Stimulated activated naive B cell treated with anti-CD40 and anti-IgM and Interleukin-4, amounts not matched to agents 10 μg/mL and 1 μg/mL and 100 μg/mL, for 72 hours (primary cell): ENCODE measurements around the gene YWHAG.
"Not testable (repeated sequence)": the region's sequence is repeated elsewhere in the genome, so short reads cannot be mapped to it uniquely, and the experiment has no call there.

Source experiments
- ATAC-seq, 2 donors: fragments of 150-1000 bp; cut with Tn5 transposase; replicated peaks; 2 replicates each; pipeline ENCODE4 v1.10.0; 2021; ENCODE audit warnings: moderate library complexity in 1 of 2
- DNase-seq: peaks from one replicate; pipeline ENCODE4 v3.0.0; 2021
- H3K27ac Mint-ChIP-seq: one replicate; pipeline ENCODE4 v1.8.0; 2022; ENCODE audit warnings: mild to moderate bottlenecking, mixed read lengths
- H3K27me3 Mint-ChIP-seq, 2 donors: one replicate each; pipeline ENCODE4 v1.8.0; 2022; ENCODE audit warnings: mixed read lengths in 2 of 2
- H3K36me3 Mint-ChIP-seq, 2 donors: one replicate each; pipeline ENCODE4 v1.8.0; 2022; ENCODE audit warnings: mixed read lengths in 2 of 2, mild to moderate bottlenecking in 1 of 2
- H3K4me1 Mint-ChIP-seq, 2 donors: one replicate each; pipeline ENCODE4 v1.8.0; 2022; ENCODE audit warnings: mixed read lengths in 2 of 2, mild to moderate bottlenecking in 1 of 2
- H3K4me3 Mint-ChIP-seq, 2 donors: one replicate each; pipeline ENCODE4 v1.8.0; 2022; ENCODE audit warnings: mild to moderate bottlenecking in 2 of 2, mixed read lengths in 2 of 2, moderate library complexity in 1 of 2
- H3K9me3 Mint-ChIP-seq, 2 donors: one replicate each; pipeline ENCODE4 v1.8.0; 2022; ENCODE audit warnings: mixed read lengths in 2 of 2, mild to moderate bottlenecking in 1 of 2

The YWHAG gene

DNA sequence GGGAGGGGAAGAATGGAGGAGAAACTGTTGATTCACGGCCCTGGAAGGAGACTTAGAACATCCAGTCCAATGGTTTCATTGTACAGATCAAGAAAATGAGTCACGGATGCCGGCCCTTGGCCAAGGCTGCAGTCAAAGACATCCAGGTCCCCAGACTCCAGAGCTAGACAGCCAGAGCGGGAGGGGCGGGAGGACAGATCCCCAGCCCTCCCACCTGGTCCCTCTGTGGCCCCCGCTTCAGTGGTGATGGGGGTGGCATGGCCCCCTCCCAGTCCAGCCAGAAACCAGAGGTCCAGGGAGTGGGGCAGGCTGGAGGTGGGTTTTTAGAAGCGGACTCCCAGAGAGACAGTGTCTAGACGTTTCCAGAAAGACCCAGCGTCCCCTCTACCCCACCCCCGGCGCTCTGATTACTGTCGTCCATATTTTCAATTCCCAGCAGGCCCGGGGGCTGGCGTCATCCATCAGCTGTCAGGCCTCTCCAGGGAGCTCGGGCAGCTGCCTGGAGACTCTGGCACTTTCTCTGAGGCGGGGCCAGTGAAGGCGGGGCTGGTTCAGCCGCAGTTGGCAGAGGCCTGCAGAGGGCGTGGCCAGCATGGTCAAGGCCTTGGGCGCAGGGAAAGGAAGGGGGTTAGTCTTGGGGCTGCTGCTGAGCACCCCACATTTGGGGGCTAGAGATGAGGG lies 64.3 kb downstream of the YWHAG start:
- DNase-seq (peak; percentile 58), ATAC-seq (peak; percentile 55 to 75)
- Mint-ChIP-seq H3K4me1 (peaks cover 11 to 26% of the 10 kb centered on the region in 2 donors), H3K36me3 (no peaks in the 10 kb centered on the region), H3K4me3 (peak overlapping the region in 1 of 2 donors; percentile 41), H3K27me3 (peaks cover 6 to 17% of the 10 kb centered on the region in 2 donors), H3K9me3 (no peaks in the 10 kb centered on the region), H3K27ac (no peak overlapping the region)

DNA sequence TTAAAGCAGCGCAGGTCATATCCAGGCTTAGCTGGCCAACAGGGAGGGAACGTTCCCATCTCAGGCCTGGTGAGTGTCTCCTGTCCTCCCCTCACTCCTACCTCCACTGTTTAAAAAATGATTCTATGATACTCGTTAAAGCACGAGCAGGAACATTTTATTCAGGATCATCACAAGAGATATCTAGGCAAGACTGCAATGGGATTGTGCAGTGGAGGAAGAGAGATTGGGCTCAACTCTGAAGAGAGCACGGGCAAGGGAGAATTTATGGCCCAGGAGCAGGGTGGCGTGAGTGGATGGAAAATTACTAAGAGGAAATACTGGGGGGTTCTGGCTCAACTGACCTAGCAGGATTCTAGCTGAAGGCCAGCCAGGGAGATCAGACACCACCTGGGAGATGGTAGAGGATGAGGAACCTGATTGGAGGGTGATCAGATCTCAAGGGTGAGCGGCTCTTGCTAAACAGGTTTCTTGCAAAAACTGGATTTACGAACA lies 65.3 kb downstream of the YWHAG start:
- Mint-ChIP-seq H3K4me1 (peaks cover 11 to 26% of the 10 kb centered on the region in 2 donors), H3K27ac (no peak overlapping the region)

DNA sequence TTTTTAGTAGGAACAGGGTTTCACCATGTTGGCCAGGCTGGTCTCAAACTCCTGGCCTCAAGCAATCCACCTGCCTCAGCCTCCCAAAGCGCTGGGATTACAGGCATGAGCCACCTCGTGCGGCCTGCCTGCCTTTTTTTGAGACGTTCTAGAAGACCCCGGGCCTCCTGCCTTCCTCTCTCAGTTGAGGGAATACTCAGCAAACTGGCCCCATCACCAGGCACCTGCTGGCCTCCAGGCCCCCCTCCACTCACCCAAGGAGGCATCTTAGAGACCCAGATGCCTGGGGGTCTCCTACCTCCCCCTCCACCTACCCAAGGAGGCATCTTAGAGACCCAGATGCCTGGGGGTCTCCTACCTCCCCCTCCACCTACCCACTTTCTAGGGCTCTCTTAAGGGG lies 65.9 kb downstream of the YWHAG start:
- not testable (repeated sequence) for H3K9me3 Mint-ChIP-seq, H3K27ac Mint-ChIP-seq, DNase-seq

More for the DNA sequence above, 65.3 kb downstream of the YWHAG start:
- ATAC-seq (no peak), DNase-seq (no peak)
- H3K9me3 Mint-ChIP-seq = no peaks in the 10 kb centered on the region
- H3K27me3 Mint-ChIP-seq = peaks cover 6 to 17% of the 10 kb centered on the region in 2 donors
- no peak overlapping the region for H3K4me3 Mint-ChIP-seq
- H3K36me3 Mint-ChIP-seq = no peaks in the 10 kb centered on the region

DNA sequence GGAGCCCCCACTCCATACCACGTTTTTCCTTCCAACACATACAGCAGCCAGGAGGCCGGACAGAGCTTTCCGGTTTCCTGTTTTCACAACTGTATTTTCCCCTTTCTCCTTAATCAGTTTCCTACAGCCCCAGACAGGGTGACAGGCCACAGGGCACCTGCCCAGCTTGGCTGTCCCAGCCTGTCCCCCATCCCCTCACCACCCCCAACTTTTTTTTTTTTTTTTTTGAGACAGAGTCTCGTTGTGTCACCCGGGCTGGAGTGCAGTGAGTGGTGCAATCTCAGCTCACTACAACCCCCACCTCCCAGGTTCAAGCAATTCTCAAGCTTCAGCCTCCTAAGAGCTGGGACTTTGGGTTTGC lies 66.6 kb downstream of the YWHAG start:
- DNase-seq (no peak), ATAC-seq (peak in 1 of 2 donors; percentile 3)
- Mint-ChIP-seq H3K4me3 (peak overlapping the region; percentile 7 to 23), H3K4me1 (peaks cover 11 to 26% of the 10 kb centered on the region in 2 donors), H3K9me3 (no peaks in the 10 kb centered on the region), H3K36me3 (no peaks in the 10 kb centered on the region), H3K27me3 (peaks cover 6 to 21% of the 10 kb centered on the region in 2 donors), H3K27ac (peak overlapping the region; percentile 70)

More for the DNA sequence above, 65.9 kb downstream of the YWHAG start:
- peaks cover 11 to 26% of the 10 kb centered on the region in 2 donors for H3K4me1 Mint-ChIP-seq
- ATAC-seq, H3K36me3 Mint-ChIP-seq, H3K4me3 Mint-ChIP-seq: not testable (repeated sequence)
- H3K27me3 Mint-ChIP-seq = peaks cover 6 to 17% of the 10 kb centered on the region in 2 donors

DNA sequence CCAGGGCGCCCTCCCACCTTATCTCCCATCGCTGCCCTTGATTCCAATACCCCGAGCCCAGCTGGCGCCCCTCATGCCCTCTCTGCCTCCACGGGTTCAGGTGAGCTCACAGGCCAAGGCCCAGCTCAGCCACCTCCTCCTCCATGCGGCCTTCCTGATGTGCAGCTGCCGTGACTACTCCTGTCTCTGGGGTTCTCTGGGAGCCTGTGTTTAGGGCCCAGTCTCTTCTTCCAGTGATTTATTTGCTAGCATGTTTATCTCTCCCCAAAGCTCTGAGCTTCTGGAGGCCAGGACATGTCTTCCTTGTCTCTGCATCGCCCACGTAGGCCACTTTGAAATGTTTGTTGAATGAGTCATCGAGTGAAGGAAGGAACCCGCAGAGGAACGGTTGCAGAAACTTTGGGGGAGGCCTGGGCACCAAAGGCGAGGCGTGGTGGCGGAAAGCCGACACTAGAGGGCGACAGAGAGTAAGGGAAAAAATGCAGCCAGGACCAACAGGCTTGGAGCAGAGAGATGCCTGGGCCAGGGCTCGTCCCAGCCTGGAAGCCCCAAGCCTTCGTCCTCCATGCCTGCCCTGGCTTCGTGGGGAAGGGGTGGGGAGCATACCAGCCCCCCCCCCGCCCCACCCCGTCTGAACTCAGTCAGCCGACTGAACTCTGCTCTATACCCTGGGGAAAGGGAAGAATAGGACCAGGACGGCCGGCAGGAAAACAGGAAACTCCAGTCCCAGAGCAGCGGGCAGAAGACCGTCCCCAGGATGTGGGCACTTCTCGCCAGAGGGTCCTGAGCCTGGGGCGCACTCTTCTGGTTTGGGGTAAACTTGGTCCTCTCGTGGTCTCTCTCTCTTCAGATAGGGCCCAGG lies 67.2 kb downstream of the YWHAG start:
- peak; percentile 86 to 89 for ATAC-seq
- peaks cover 11 to 26% of the 10 kb centered on the region in 2 donors for H3K4me1 Mint-ChIP-seq
- peaks cover 9 to 19% of the 10 kb centered on the region in 2 donors for H3K27me3 Mint-ChIP-seq
- DNase-seq = peak; percentile 84
- no peaks in the 10 kb centered on the region for H3K36me3 Mint-ChIP-seq
- peak overlapping the region; percentile 7 to 23 for H3K4me3 Mint-ChIP-seq
- H3K27ac Mint-ChIP-seq = peak overlapping the region; percentile 70
- H3K9me3 Mint-ChIP-seq = no peaks in the 10 kb centered on the region

DNA sequence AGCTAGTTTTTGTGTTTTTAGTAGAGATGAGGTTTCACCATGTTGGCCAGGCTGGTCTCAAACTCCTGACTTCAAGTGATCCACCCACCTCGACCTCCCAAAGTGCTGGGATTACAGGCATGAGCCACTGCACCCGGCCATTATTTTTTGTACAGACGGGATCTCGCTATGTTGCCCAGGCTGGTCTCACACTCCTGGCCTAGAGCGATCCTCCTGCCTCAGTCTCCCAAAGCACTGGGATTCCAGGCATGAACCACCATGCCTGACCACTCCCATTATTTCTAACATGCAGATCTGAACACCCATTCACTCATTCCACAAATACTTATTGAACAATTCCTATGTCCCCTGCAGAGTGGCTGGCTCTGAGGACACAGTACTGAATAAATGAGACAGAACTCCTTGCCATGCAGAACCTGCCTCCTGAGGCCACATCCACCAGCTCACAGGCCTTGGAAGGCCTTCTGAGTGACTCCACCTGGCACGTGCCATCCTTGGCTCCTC lies 67.9 kb downstream of the YWHAG start:
- peaks cover 13 to 26% of the 10 kb centered on the region in 2 donors for H3K27me3 Mint-ChIP-seq
- H3K4me1 Mint-ChIP-seq = peaks cover 11 to 26% of the 10 kb centered on the region in 2 donors
- DNase-seq, H3K4me3 Mint-ChIP-seq, H3K9me3 Mint-ChIP-seq, H3K36me3 Mint-ChIP-seq, H3K27ac Mint-ChIP-seq, ATAC-seq: not testable (repeated sequence)

DNA sequence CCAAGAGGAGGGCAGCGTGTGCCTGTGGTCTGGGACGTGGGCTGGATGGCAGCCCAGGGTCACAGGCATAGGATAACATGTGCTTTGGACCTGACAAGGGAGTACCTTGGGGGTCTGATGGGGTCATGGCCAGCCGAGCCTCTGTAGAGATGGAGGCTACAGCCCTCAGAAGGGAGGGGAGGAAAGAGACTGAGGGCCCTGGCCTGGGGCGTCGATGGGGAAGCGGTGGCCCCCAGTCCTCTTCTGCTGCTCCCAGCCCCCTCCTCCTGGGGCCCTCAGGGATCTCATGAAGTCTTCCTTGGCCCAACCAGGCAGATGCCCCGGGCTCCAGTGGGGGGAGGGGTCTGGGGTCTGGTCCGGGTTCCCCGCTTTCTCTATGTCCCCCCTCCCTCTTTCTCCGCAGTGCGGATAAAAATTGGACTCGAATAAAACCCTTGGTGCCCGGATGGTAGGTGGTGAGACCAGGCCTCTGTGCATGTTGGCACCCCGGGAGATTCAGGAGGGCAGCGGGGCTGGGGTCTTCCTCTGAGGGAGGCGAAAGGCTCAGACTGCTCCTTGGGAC lies 71.9 kb downstream of the YWHAG start:
- peaks cover 41 to 45% of the 10 kb centered on the region in 2 donors for H3K27me3 Mint-ChIP-seq
- ATAC-seq (no peak), DNase-seq (no peak)
- H3K36me3 Mint-ChIP-seq = no peaks in the 10 kb centered on the region
- H3K4me1 Mint-ChIP-seq = peaks cover 11 to 15% of the 10 kb centered on the region in 2 donors
- no peak overlapping the region for H3K4me3 Mint-ChIP-seq
- H3K27ac Mint-ChIP-seq = no peak overlapping the region
- H3K9me3 Mint-ChIP-seq = no peaks in the 10 kb centered on the region

DNA sequence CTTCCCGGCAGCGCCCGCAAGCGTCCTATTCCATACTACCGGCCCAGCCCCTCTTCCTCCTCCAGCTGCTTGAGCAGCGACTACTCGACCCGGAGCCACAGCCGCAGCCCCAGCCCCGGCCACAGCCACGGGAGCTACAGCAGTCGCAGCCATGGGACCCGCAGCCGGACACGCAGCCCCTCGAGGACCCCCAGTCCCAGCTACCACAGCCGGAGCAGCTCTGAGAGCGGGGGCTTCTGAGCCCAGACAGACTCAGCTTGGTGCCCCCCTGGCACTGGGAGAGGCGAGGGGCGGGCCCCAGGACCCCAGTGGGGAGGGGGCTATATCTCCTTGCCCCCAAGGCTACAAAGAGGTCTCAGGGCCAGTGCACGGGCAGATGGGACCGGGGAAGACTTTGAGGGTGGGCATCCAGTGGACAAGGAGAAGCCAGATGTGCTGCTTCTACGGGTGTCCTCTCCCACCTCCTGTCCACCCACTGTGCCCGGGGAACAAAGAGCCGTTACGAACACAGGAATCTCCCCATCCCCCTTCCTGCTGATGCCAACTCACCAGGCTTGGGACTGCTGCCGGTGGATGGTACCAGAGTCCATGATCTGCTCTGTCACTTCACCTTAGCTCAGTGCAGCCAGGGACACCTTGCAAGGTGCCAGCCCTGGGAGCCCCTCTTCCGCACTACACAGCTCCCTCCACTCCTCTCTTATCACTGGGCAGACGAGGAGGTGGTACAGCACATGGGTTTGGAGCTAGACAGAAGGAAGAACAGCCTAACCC lies 73.0 kb downstream of the YWHAG start:
- peaks cover 49 to 51% of the 10 kb centered on the region in 2 donors for H3K27me3 Mint-ChIP-seq

DNA sequence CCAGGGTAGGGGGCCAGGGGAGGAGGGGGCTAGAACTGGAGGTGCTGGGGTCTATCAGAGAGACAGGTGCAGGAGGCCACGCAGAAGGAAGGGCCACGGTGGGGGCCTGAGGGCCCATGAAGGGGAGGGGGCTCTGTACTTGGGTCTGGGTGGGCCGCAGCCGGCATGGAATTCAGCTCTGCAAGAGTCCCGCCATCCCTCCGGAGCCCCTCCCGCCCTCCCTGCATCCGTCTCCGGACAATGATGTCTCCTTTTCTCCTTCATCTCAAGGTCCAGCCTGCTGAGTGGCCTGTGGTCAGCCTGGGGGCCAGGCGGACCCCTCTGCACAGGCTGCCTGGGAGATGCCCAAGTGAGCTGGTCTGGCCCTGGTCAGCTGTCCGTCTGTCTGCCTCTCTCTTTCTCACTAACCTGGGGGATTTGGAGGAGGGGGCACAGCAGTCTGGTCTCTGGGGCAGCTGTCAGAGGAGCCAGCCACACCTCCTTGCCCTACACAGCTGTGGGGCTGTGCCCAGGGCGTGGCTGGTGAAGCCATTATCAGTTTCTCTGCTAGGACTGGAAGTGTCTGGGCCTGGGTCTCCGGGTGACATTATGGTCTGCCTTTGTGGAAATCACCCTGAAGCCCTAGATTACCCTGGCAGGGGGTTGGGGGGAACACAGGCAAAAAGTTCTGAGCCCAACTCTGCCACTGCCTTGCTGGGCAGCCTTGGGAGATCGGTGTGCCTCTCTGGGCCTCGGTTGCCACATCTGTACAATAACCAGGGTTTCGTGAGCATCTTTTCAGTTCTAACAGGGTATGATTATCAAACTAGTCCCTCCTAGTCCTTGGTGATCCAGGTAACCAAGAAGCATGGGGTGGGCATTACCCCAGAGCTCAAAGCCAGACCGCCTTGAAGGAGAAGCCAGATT lies 75.3 kb downstream of the YWHAG start:
- no peaks in the 10 kb centered on the region for H3K9me3 Mint-ChIP-seq
- peak overlapping the region; percentile 61 to 68 for H3K4me3 Mint-ChIP-seq
- ATAC-seq (no peak), DNase-seq (no peak)
- H3K36me3 Mint-ChIP-seq = peaks cover 0 to 3% of the 10 kb centered on the region in 2 donors
- H3K27ac Mint-ChIP-seq = no peak overlapping the region
- H3K4me1 Mint-ChIP-seq = peaks cover 16 to 19% of the 10 kb centered on the region in 2 donors
- H3K27me3 Mint-ChIP-seq = peaks cover 58 to 72% of the 10 kb centered on the region in 2 donors

More for the DNA sequence above, 73.0 kb downstream of the YWHAG start:
- DNase-seq = no peak
- ATAC-seq = no peak
- Mint-ChIP-seq H3K27ac (no peak overlapping the region), H3K4me3 (no peak overlapping the region), H3K9me3 (no peaks in the 10 kb centered on the region), H3K4me1 (peaks cover 14 to 16% of the 10 kb centered on the region in 2 donors), H3K36me3 (peaks cover 0 to 3% of the 10 kb centered on the region in 2 donors)

DNA sequence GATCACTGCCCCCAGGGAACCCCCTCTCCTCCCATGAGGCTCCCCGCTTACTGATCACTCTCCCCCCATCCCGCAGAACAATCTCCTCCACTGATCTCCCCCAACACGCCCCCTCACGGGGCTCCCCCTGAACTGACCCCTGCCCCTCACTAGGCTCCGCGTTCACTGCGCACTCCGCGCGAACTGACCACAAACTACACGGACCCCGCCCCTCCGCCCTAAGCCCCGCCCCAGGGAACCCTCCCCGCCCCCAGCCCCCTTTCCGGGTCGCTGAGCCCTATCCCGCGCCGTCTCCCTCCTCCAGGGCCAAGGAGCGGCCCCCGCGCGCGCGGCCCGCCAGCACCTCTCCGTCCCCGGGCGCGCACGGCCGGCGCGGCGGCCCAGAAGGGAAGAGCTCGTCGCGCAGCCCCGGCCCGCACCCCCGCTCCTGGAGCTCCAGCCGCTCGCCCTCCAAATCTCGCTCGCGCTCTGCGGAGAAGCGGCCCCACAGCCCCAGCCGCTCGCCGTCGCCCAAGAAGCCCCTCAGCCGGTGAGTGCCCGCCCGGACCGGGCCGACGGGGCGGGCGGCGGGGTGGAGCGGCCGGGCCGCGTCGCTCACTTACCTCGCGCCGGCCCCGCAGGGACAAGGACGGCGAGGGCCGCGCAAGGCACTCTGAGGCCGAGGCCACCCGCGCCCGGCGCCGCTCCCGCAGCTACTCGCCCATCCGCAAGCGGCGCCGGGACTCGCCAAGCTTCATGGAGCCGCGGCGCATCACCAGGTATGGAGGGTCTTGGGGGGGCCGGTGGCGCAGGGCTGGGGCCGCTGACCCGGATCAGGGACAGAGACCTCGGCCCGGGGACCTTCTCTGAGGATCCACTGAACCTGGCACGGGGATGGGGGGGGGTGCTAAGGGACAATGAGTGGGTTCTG lies 76.2 kb downstream of the YWHAG start:
- no peaks in the 10 kb centered on the region for H3K9me3 Mint-ChIP-seq
- H3K4me1 Mint-ChIP-seq = peaks cover 16 to 19% of the 10 kb centered on the region in 2 donors
- H3K4me3 Mint-ChIP-seq = peak overlapping the region; percentile 77 to 80
- H3K27ac Mint-ChIP-seq = no peak overlapping the region
- H3K27me3 Mint-ChIP-seq = peaks cover 63 to 75% of the 10 kb centered on the region in 2 donors
- peak; percentile 25 to 28 for ATAC-seq
- no peak for DNase-seq
- peaks cover 0 to 3% of the 10 kb centered on the region in 2 donors for H3K36me3 Mint-ChIP-seq

DNA sequence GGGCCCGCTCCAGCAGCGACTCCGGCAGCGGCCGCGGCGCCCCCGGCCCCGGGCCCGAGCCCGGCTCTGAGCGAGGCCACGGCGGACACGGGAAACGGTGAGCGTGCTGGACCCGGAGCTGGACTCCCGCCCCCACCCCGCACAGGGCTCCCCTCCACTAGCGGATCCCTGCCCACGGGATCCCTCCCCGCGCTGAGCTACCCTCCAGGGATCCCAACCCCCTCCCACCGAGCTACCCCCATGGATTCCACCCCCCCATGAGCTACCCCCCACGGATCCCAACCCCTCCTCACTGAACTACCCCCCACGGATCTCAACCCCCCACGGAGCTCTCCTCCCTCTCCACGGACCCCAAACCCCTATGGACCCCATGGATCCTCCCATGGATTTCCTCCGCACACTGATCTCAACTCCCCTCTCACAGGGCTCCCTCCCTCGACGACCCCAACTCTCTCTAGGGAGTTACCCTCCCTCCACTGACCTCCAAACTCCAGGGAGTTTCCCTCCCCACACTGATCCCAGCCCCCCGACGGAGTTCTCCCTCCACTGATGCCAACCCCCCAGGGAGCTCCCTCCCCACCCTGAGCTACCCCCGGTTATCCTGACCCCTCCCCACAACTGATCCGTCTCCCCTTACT lies 77.0 kb downstream of the YWHAG start:
- DNase-seq = no peak
- H3K27ac Mint-ChIP-seq = no peak overlapping the region
- H3K9me3 Mint-ChIP-seq = no peaks in the 10 kb centered on the region
- H3K4me1 Mint-ChIP-seq = peaks cover 16 to 19% of the 10 kb centered on the region in 2 donors
- ATAC-seq = no peak
- H3K27me3 Mint-ChIP-seq = peaks cover 65 to 82% of the 10 kb centered on the region in 2 donors
- peak overlapping the region; percentile 77 to 80 for H3K4me3 Mint-ChIP-seq
- H3K36me3 Mint-ChIP-seq = peaks cover 0 to 3% of the 10 kb centered on the region in 2 donors
